Endodermal cell (in vitro differentiated cells): ENCODE results near the gene SLX9. TPM values are rescaled to one million over a fixed set of nuclear protein-coding genes. Genes with fewer than 3 reads are reported as not detected.

Source experiments
- DNase-seq: peaks from one replicate; pipeline ENCODE4 v3.0.0-alpha.2; 2017
- H3K27ac ChIP-seq: 2 replicates; pipeline ENCODE4 v1.5.1; 2013; ENCODE audit warnings: mild to moderate bottlenecking, low read depth, low read length, moderate library complexity
- H3K27me3 ChIP-seq: 2 replicates; pipeline ENCODE4 v1.6.1; 2013; ENCODE audit warnings: mild to moderate bottlenecking, low read length, moderate library complexity; ENCODE audit not compliant: insufficient read depth, control insufficient read depth, poor library complexity, severe bottlenecking
- H3K36me3 ChIP-seq: 2 replicates; pipeline ENCODE4 v1.7.0; 2013; ENCODE audit warnings: mild to moderate bottlenecking, low read length, moderate library complexity; ENCODE audit not compliant: control insufficient read depth, insufficient read depth
- H3K4me1 ChIP-seq: one replicate; pipeline ENCODE4 v1.7.0; 2013; ENCODE audit warnings: low read length; ENCODE audit not compliant: control insufficient read depth, insufficient read depth
- H3K4me3 ChIP-seq: 2 replicates; pipeline ENCODE4 v1.5.1; 2013; ENCODE audit warnings: mild to moderate bottlenecking, low read length, moderate library complexity
- H3K9ac ChIP-seq: 2 replicates; pipeline ENCODE4 v1.6.1; 2013; ENCODE audit warnings: mild to moderate bottlenecking, low read length, moderate library complexity; ENCODE audit not compliant: poor library complexity, severe bottlenecking; ENCODE audit errors: extremely low read depth
- H3K9me3 ChIP-seq: 2 replicates; pipeline ENCODE4 v1.6.1; 2013; ENCODE audit warnings: mild to moderate bottlenecking, low read length, moderate library complexity; ENCODE audit not compliant: control insufficient read depth
- H3K27ac Mint-ChIP-seq: 2 replicates; pipeline ENCODE4 v1.8.0; 2020; ENCODE audit warnings: mixed read lengths
- H3K27me3 Mint-ChIP-seq: 2 replicates; pipeline ENCODE4 v1.8.0; 2021; ENCODE audit warnings: mild to moderate bottlenecking, mixed read lengths; ENCODE audit not compliant: insufficient read depth
- H3K36me3 Mint-ChIP-seq: 2 replicates; pipeline ENCODE4 v1.8.0; 2020; ENCODE audit warnings: low read depth, mixed read lengths
- H3K4me1 Mint-ChIP-seq: 2 replicates; pipeline ENCODE4 v1.8.0; 2020; ENCODE audit warnings: mixed read lengths
- H3K4me3 Mint-ChIP-seq: 2 replicates; pipeline ENCODE4 v1.8.0; 2020; ENCODE audit warnings: mild to moderate bottlenecking, moderate library complexity, mixed read lengths
- H3K9me3 Mint-ChIP-seq: 2 replicates; pipeline ENCODE4 v1.8.0; 2020; ENCODE audit warnings: mild to moderate bottlenecking, mixed read lengths
- CTCF ChIP-seq: fragments of 200-600 bp; sonication (generic); conservative IDR thresholded peaks from 2 replicates; pipeline ENCODE4 v1.5.0; 2021; ENCODE audit warnings: antibody characterized with exemption, mild to moderate bottlenecking
- WGBS, 2 experiments: methylation state at CpG; one replicate each; pipeline versions ENCODE4 v1.1.5 to v1.1.7; 2013; ENCODE audit warnings: missing lambda C conversion rate in 2 of 2, mixed read lengths in 1 of 2; ENCODE audit not compliant: insufficient coverage in 1 of 2, insufficient read length in 1 of 2; 5-methylcytosine and 5-hydroxymethylcytosine counted together
- total RNA-seq, 2 donors: library from RNA; stranded (reverse); fragmentation: NEBNext Ultra II Directional in 1 of 2; extraction: Animal tissue kit (Norgen Biotek cat#: 25700) in 1 of 2; gene quantifications; 2 replicates in 1 of 2; 3 replicates in 1 of 2; pipeline ENCODE4 v1.2.1, GENCODE V29; 2021

Gene SLX9
- total RNA-seq, 2 donors from 2014 or later, result 38.0 to 48.9 TPM

- Histone ChIP-seq H3K4me3 (no peak overlapping the region), H3K9ac (no peak overlapping the region), H3K27ac (no peak overlapping the region), H3K4me1 (peaks cover 8% of the 10 kb centered on the region), H3K36me3 (no peaks in the 10 kb centered on the region), H3K9me3 (no peaks in the 10 kb centered on the region), H3K27me3 (peaks cover 40% of the 10 kb centered on the region)
- Mint-ChIP-seq H3K27ac (no peak overlapping the region), H3K27me3 (peaks cover 37% of the 10 kb centered on the region), H3K9me3 (no peaks in the 10 kb centered on the region), H3K4me3 (no peak overlapping the region), H3K4me1 (peaks cover 13% of the 10 kb centered on the region), H3K36me3 (no peaks in the 10 kb centered on the region)
- no peak for TF ChIP-seq CTCF
- 80 to 86% methylated on average over 2 to 7 of the region's 7 CpGs for WGBS, 2 experiments
- DNase-seq, result no peak
These were observed 76.2 kb downstream of the SLX9 start for GRCh38 chr21:45016031-45016405.

- Histone ChIP-seq H3K9ac (no peak overlapping the region), H3K27me3 (peaks cover 40% of the 10 kb centered on the region), H3K36me3 (no peaks in the 10 kb centered on the region), H3K9me3 (no peaks in the 10 kb centered on the region), H3K27ac (no peak overlapping the region), H3K4me3 (no peak overlapping the region), H3K4me1 (peaks cover 8% of the 10 kb centered on the region)
- no peak for DNase-seq
- Mint-ChIP-seq H3K27ac (no peak overlapping the region), H3K4me3 (no peak overlapping the region), H3K36me3 (no peaks in the 10 kb centered on the region), H3K4me1 (peaks cover 12% of the 10 kb centered on the region), H3K27me3 (peaks cover 38% of the 10 kb centered on the region), H3K9me3 (no peaks in the 10 kb centered on the region)
- WGBS, 2 experiments, result 90 to 94% methylated on average over 11 to 15 of the region's 15 CpGs
- TF ChIP-seq CTCF, result no peak
These were observed 76.7 kb downstream of the SLX9 start for GRCh38 chr21:45016406-45017038.

GRCh38 chr21:45017039-45017960 lies 77.5 kb downstream of the SLX9 start:
- WGBS, 2 experiments, result 87 to 93% methylated on average over 13 to 15 of the region's 15 CpGs
- no peak overlapping the region for H3K27ac Mint-ChIP-seq
- H3K36me3 ChIP-seq, result no peaks in the 10 kb centered on the region
- H3K9ac ChIP-seq, result no peak overlapping the region
- TF ChIP-seq CTCF, result no peak
- no peaks in the 10 kb centered on the region for H3K9me3 ChIP-seq
- H3K27ac ChIP-seq, result no peak overlapping the region
- H3K9me3 Mint-ChIP-seq, result no peaks in the 10 kb centered on the region
- H3K27me3 ChIP-seq, result peaks cover 40% of the 10 kb centered on the region
- peak overlapping the region; percentile 51 for H3K4me3 Mint-ChIP-seq
- H3K36me3 Mint-ChIP-seq, result no peaks in the 10 kb centered on the region
- no peak overlapping the region for H3K4me3 ChIP-seq
- no peak for DNase-seq
- peaks cover 42% of the 10 kb centered on the region for H3K27me3 Mint-ChIP-seq
- H3K4me1 Mint-ChIP-seq, result peaks cover 11% of the 10 kb centered on the region
- H3K4me1 ChIP-seq, result peaks cover 3% of the 10 kb centered on the region
